H1 (cell line): ENCODE data around the gene KCNK3. TPM values are rescaled to one million over a fixed set of nuclear protein-coding genes. Genes with fewer than 3 reads are reported as not detected.

Experiments
- CTCF ChIA-PET: fragments of 300-600 bp; sonication (Branson Sonifier 250); formaldehyde crosslinking; loops from one replicate; lab custom pipeline; 2021; ENCODE audit not compliant: partially characterized antibody; lab: Charles Lee
- POLR2A ChIA-PET: fragments of 300-600 bp; sonication (Branson Sonifier 250); formaldehyde crosslinking; loops from one replicate; lab custom pipeline; 2021; ENCODE audit warnings: inconsistent platforms; ENCODE audit not compliant: partially characterized antibody; lab: Charles Lee
- DNase-seq, 2 experiments: peaks; one replicate each; pipeline versions ENCODE4 v3.0.0 to v3.0.0-alpha.2; 2010 to 2022; ENCODE audit warnings: low spot score in 2 of 2, low read depth in 1 of 2, mixed read lengths in 1 of 2
- FAIRE-seq: peaks from 2 replicates; lab custom pipeline; 2011; peaks lifted over from hg19 to GRCh38; lab: Jason Lieb, UNC
- H2AFZ ChIP-seq: 2 replicates; pipeline ENCODE4 v1.8.1; 2012; ENCODE audit warnings: low read length, inconsistent platforms
- H2AK5ac ChIP-seq: 2 replicates; pipeline ENCODE4 v1.6.1; 2013; ENCODE audit warnings: low read depth, low read length
- H2BK120ac ChIP-seq: replicated peaks from 2 replicates; pipeline ENCODE3; 2013; ENCODE audit warnings: low read depth, low read length, inconsistent platforms
- H2BK12ac ChIP-seq: 2 replicates; pipeline ENCODE4 v1.6.1; 2013; ENCODE audit warnings: low read depth, low read length
- H2BK15ac ChIP-seq: 2 replicates; pipeline ENCODE4 v1.6.1; 2013; ENCODE audit warnings: low read length
- H2BK20ac ChIP-seq: 2 replicates; pipeline ENCODE4 v1.6.1; 2013; ENCODE audit warnings: low read length
- H2BK5ac ChIP-seq: 2 replicates; pipeline ENCODE4 v1.6.1; 2013; ENCODE audit warnings: low read depth, low read length
- H3K14ac ChIP-seq: 2 replicates; pipeline ENCODE4 v1.6.1; 2013; ENCODE audit warnings: inconsistent platforms; ENCODE audit not compliant: insufficient read length
- H3K18ac ChIP-seq: 2 replicates; pipeline ENCODE4 v1.6.1; 2013; ENCODE audit warnings: low read length; ENCODE audit errors: extremely low read depth
- H3K23ac ChIP-seq: 2 replicates; pipeline ENCODE4 v1.6.1; 2013; ENCODE audit warnings: inconsistent platforms; ENCODE audit not compliant: insufficient read length
- H3K23me2 ChIP-seq: 2 replicates; pipeline ENCODE4 v1.6.1; 2013; ENCODE audit warnings: low read depth, low read length
- H3K27ac ChIP-seq: 2 replicates; pipeline ENCODE4 v1.6.1; 2011; ENCODE audit warnings: low read depth, low read length, inconsistent platforms
- H3K27me3 ChIP-seq, 4 experiments: replicated peaks in 1 of 4; 1 replicate in 1 of 4; 2 replicates in 3 of 4; pipeline versions ENCODE4 v1.6.1 to v1.8.1; 2011 to 2013; ENCODE audit warnings: low read length in 3 of 4, mild to moderate bottlenecking in 3 of 4, inconsistent platforms in 2 of 4, mixed read lengths in 2 of 4, moderate library complexity in 1 of 4; ENCODE audit not compliant: control insufficient read depth in 3 of 4, insufficient read depth in 3 of 4; ENCODE audit errors: extremely low read depth in 1 of 4
- H3K36me3 ChIP-seq, 4 experiments: 2 replicates each; pipeline versions ENCODE4 v1.6.1 to v1.8.1; 2011 to 2013; ENCODE audit warnings: mild to moderate bottlenecking in 4 of 4, low read length in 3 of 4, moderate library complexity in 2 of 4, control low read depth in 1 of 4, inconsistent platforms in 1 of 4; ENCODE audit not compliant: insufficient read depth in 4 of 4, control insufficient read depth in 2 of 4
- H3K4ac ChIP-seq: replicated peaks from 2 replicates; pipeline ENCODE3; 2013; ENCODE audit warnings: low read length, low read depth, mixed read lengths, inconsistent platforms; ENCODE audit not compliant: insufficient read length
- H3K4me1 ChIP-seq, 4 experiments: replicated peaks in 1 of 4; 1 replicate in 1 of 4; 2 replicates in 3 of 4; pipeline versions ENCODE4 v1.6.1 to v1.8.1; 2011 to 2013; ENCODE audit warnings: low read length in 3 of 4, inconsistent platforms in 2 of 4, mixed read lengths in 1 of 4; ENCODE audit not compliant: insufficient read depth in 4 of 4, control insufficient read depth in 3 of 4
- H3K4me2 ChIP-seq, 2 experiments: 2 replicates each; pipeline versions ENCODE4 v1.6.1 to v1.8.1; 2011 to 2013; ENCODE audit warnings: low read depth in 2 of 2, low read length in 2 of 2, control low read depth in 1 of 2, inconsistent platforms in 1 of 2, mild to moderate bottlenecking in 1 of 2; ENCODE audit not compliant: insufficient read depth in 1 of 2
- H3K4me3 ChIP-seq, 4 experiments: fragments of 200-600, 300-600 bp in 1 of 4; sonication (generic), shearing (Covaris generic), sonication (Bioruptor Twin) in 1 of 4; 2 replicates each; pipeline versions ENCODE4 v1.5.1 to v1.8.1; 2011 to 2016; ENCODE audit warnings: low read length in 4 of 4, low read depth in 3 of 4, control low read depth in 2 of 4, inconsistent platforms in 2 of 4, mild to moderate bottlenecking in 2 of 4, mixed read lengths in 1 of 4, moderate library complexity in 1 of 4; ENCODE audit not compliant: insufficient read depth in 2 of 4; ENCODE audit errors: extremely low read depth in 1 of 4
- H3K56ac ChIP-seq: replicated peaks from 2 replicates; pipeline ENCODE3; 2013; ENCODE audit warnings: low read depth, mild to moderate bottlenecking, mixed read lengths, low read length, inconsistent platforms; ENCODE audit not compliant: insufficient read length
- H3K79me1 ChIP-seq: 2 replicates; pipeline ENCODE4 v1.6.1; 2013; ENCODE audit warnings: low read depth, low read length, control low read depth
- H3K79me2 ChIP-seq, 2 experiments: 2 replicates each; pipeline versions ENCODE4 v1.6.1 to v1.8.1; 2012 to 2013; ENCODE audit warnings: low read length in 2 of 2, mild to moderate bottlenecking in 2 of 2, inconsistent platforms in 1 of 2; ENCODE audit not compliant: insufficient read depth in 2 of 2, control insufficient read depth in 1 of 2
- H3K9ac ChIP-seq, 4 experiments: replicated peaks in 1 of 4; 1 replicate in 1 of 4; 2 replicates in 3 of 4; pipeline versions ENCODE4 v1.6.1 to v1.8.1; 2011 to 2013; ENCODE audit warnings: low read depth in 3 of 4, low read length in 3 of 4, control low read depth in 2 of 4, mild to moderate bottlenecking in 2 of 4, moderate library complexity in 2 of 4, inconsistent platforms in 1 of 4; ENCODE audit errors: extremely low read depth in 1 of 4
- H3K9me3 ChIP-seq, 2 experiments: 2 replicates each; pipeline versions ENCODE4 v1.6.1 to v1.8.1; 2012 to 2013; ENCODE audit warnings: mild to moderate bottlenecking in 2 of 2, moderate library complexity in 2 of 2, control low read depth in 1 of 2, inconsistent platforms in 1 of 2, low read depth in 1 of 2, low read length in 1 of 2, mixed read lengths in 1 of 2; ENCODE audit not compliant: insufficient read depth in 2 of 2
- H4K20me1 ChIP-seq, 2 experiments: replicated peaks in 1 of 2; 2 replicates each; pipeline versions ENCODE3 to v1.8.1; 2011 to 2013; ENCODE audit warnings: inconsistent platforms in 2 of 2, low read length in 2 of 2, mild to moderate bottlenecking in 1 of 2; ENCODE audit not compliant: insufficient read depth in 2 of 2, control insufficient read depth in 1 of 2
- H4K5ac ChIP-seq: 2 replicates; pipeline ENCODE4 v1.6.1; 2013; ENCODE audit warnings: low read length, low read depth, mixed read lengths, inconsistent platforms; ENCODE audit not compliant: insufficient read length
- H4K8ac ChIP-seq: 2 replicates; pipeline ENCODE4 v1.8.0; 2013; ENCODE audit warnings: mild to moderate bottlenecking, moderate library complexity, low read length, inconsistent platforms; ENCODE audit not compliant: insufficient read depth; ENCODE audit errors: extremely low read depth
- H4K91ac ChIP-seq: replicated peaks from 2 replicates; pipeline ENCODE3; 2013; ENCODE audit warnings: low read length, mixed read lengths, inconsistent platforms; ENCODE audit not compliant: insufficient read length
- CTCF ChIP-seq, 3 experiments: IDR thresholded peaks; 1 replicate in 2 of 3; 2 replicates in 1 of 3; pipeline versions ENCODE4 v1.5.1 to v1.6.1; 2011; ENCODE audit warnings: low read length in 3 of 3, mild to moderate bottlenecking in 3 of 3, inconsistent platforms in 2 of 3, low read depth in 1 of 3, moderate library complexity in 1 of 3; ENCODE audit not compliant: insufficient read depth in 1 of 3; ENCODE audit errors: control extremely low read depth in 1 of 3
- HDAC2 ChIP-seq, 2 experiments: fragments of 300-600 bp in 1 of 2; sonication (generic) in 1 of 2; IDR thresholded peaks; 2 replicates each; pipeline ENCODE4 v1.6.1; 2011 to 2012; ENCODE audit warnings: low read depth in 2 of 2, low read length in 2 of 2, mild to moderate bottlenecking in 2 of 2, moderate library complexity in 2 of 2, borderline replicate concordance in 1 of 2, inconsistent platforms in 1 of 2
- WGBS, 2 experiments: shearing (Covaris generic) in 1 of 2; methylation state at CpG; one replicate each; pipeline versions ENCODE4 v1.1.6 to v1.1.7; 2013 to 2015; ENCODE audit warnings: low lambda C conversion rate in 2 of 2, mixed read lengths in 2 of 2, inconsistent platforms in 1 of 2, low coverage in 1 of 2, missing lambda C conversion rate in 1 of 2; ENCODE audit not compliant: insufficient replicate concordance in 2 of 2, insufficient coverage in 1 of 2, insufficient read length in 1 of 2; ENCODE audit errors: extremely low coverage in 1 of 2, missing lambda C conversion rate in 1 of 2; 5-methylcytosine and 5-hydroxymethylcytosine counted together
- polyA plus RNA-seq, 7 experiments: library from polyadenylated mRNA; depleted of rRNA in 3 of 7; stranded (reverse) in 5 of 7; unstranded in 2 of 7; fragments of >200 nt in 5 of 7; fragments of 200-250 nt in 2 of 7; gene quantifications; 1 replicate in 5 of 7; 2 replicates in 1 of 7; 4 replicates in 1 of 7; pipeline versions ENCODE4 v1.2.1 to v1.2.3, GENCODE V29; 2011 to 2013; ENCODE audit warnings: missing spikeins in 2 of 7, mixed read lengths in 2 of 7
- total RNA-seq: library from RNA; stranded (reverse); fragmentation: NEBNext Ultra II Directional; extraction: Animal tissue kit (Norgen Biotek cat#: 25700); gene quantifications from 2 replicates; pipeline ENCODE4 v1.2.1, GENCODE V29; 2021

KCNK3 gene
- total and polyA plus RNA-seq, 2 of the 8 experiments (the other 6 are each of a cell fraction or from before 2014, with no cell fraction given), result 0.29 to 0.30 TPM

- Histone ChIP-seq H3K27me3 (peaks cover 0 to 3% (median 0%) of the 10 kb centered on the region in 4 experiments; a peak in 2 of 7 replicates), H3K23ac (no peak overlapping the region), H3K4me2 (no peak overlapping the region), H4K8ac (no peak overlapping the region), H3K18ac (no peak overlapping the region), H4K5ac (no peak overlapping the region), H2BK15ac (no peak overlapping the region; the same call in 1 of the 2 replicates), H3K27ac (no peak overlapping the region), H4K91ac (no peak overlapping the region), H3K9me3 (no peaks in the 10 kb centered on the region), H3K9ac (no peak overlapping the region), H3K79me2 (no peaks in the 10 kb centered on the region), H3K14ac (no peak overlapping the region), H3K79me1 (no peaks in the 10 kb centered on the region), H3K4ac (no peak overlapping the region), H2AK5ac (no peak overlapping the region), H3K36me3 (no peaks in the 10 kb centered on the region), H2BK12ac (no peak overlapping the region), H3K4me3 (no peak overlapping the region), H3K4me1 (peaks cover 3 to 13% (median 6%) of the 10 kb centered on the region in 4 experiments), H4K20me1 (no peaks in the 10 kb centered on the region), H3K23me2 (no peaks in the 10 kb centered on the region), H2BK5ac (no peak overlapping the region), H2BK20ac (no peak overlapping the region), H3K56ac (no peak overlapping the region), H2BK120ac (no peak overlapping the region), H2AFZ (no peak overlapping the region)
- CTCF ChIA-PET, result interaction anchor here (0.9 to 1.6 kb wide), 5 partner anchors 12 to 131 kb away, joined by 3 read pairs; no protein-coding TSS in a partner anchor
- POLR2A ChIA-PET, result no interaction called here
- TF ChIP-seq HDAC2 (IDR thresholded peaks at IDR 0.05; ENCODE audit: borderline replicate concordance in 1 of 2, low read depth in 2 of 2, low read length in 2 of 2) (no peak), CTCF (IDR thresholded peaks at IDR 0.05; ENCODE audit: control extremely low read depth in 1 of 3, insufficient read depth in 1 of 3, low read depth in 1 of 3, low read length in 3 of 3) (no peak)
- 90% methylated on average over 7 of the region's 7 CpGs; no CpG with 5 or more reads in 1 of the 2 experiments for WGBS, 2 experiments
- DNase-seq, result no peak
- no peak for FAIRE-seq
Measured at GRCh38 chr2:26651470-26651771, 41.1 kb upstream of the KCNK3 start.
